HCT116 (cell line): ENCODE data around the gene TLE3. TPM values are rescaled to one million over a fixed set of nuclear protein-coding genes. Genes with fewer than 3 reads are reported as not detected.

Experiments
- ATAC-seq: fragments of 200-7000 bp; cut with Tn5 transposase; 2 replicates; pipeline ENCODE4 v1.9.1; 2020; ENCODE audit warnings: mild to moderate bottlenecking, moderate library complexity
- BruUV-seq: library from RNA; stranded (reverse); fragments of 400-500 nt; replicated peaks from 2 replicates; lab custom pipeline; 2021; lab: Mats Ljungman, UMichigan
- CTCF ChIA-PET: fragments of 300-600 bp; sonication (Branson Sonifier 250); formaldehyde crosslinking; loops from one replicate; lab custom pipeline; 2021; ENCODE audit warnings: antibody characterized with exemption; lab: Charles Lee
- POLR2A ChIA-PET: fragments of 300-600, 350-600 bp; sonication (Branson Sonifier 250); formaldehyde crosslinking; loops from one replicate; lab custom pipeline; 2021; ENCODE audit warnings: antibody characterized with exemption; lab: Charles Lee
- RAD21 ChIA-PET, 2 experiments: fragments of 300-600 bp; sonication (Branson Sonifier 250); formaldehyde crosslinking; loops; one replicate each; lab custom pipeline; 2023; ENCODE audit warnings: low total read pairs in 2 of 2; ENCODE audit not compliant: uncharacterized antibody in 2 of 2, unreplicated experiment in 2 of 2, low non-redundant PET in 1 of 2; lab: Charles Lee
- DNase-seq: peaks from one replicate; pipeline ENCODE4 v3.0.0-alpha.2; 2010; ENCODE audit warnings: low read depth, low spot score
- H2AFZ ChIP-seq: fragments of 200-600 bp; shearing (Covaris generic), sonication (generic); 2 replicates; pipeline ENCODE4 v1.6.1; 2017; ENCODE audit warnings: low read depth, mixed run types, mixed read lengths, antibody characterized with exemption, low read length; ENCODE audit not compliant: poor library complexity, severe bottlenecking
- H3K27ac ChIP-seq: 2 replicates; pipeline ENCODE4 v1.5.1; 2012; ENCODE audit warnings: low read depth, low read length
- H3K27me3 ChIP-seq: fragments of 200-600 bp; sonication (generic); 2 replicates; pipeline ENCODE4 v1.6.1; 2016; ENCODE audit warnings: mixed run types, low read length, mixed read lengths; ENCODE audit not compliant: insufficient read depth
- H3K36me3 ChIP-seq, 2 experiments: fragments of 200-500 bp in 1 of 2; fragments of 200-600 bp in 1 of 2; sonication (Bioruptor generic) in 1 of 2; sonication (generic) in 1 of 2; 2 replicates each; pipeline versions ENCODE4 v1.5.1 to v1.6.1; 2014 to 2016; ENCODE audit warnings: low read length in 2 of 2, inconsistent platforms in 1 of 2, mixed read lengths in 1 of 2, mixed run types in 1 of 2; ENCODE audit not compliant: insufficient read depth in 2 of 2, control insufficient read depth in 1 of 2
- H3K4me1 ChIP-seq, 2 experiments: fragments of 200-600 bp in 1 of 2; sonication (generic) in 1 of 2; 2 replicates each; pipeline versions ENCODE4 v1.5.1 to v1.6.1; 2012 to 2017; ENCODE audit warnings: low read length in 2 of 2, inconsistent platforms in 1 of 2, mild to moderate bottlenecking in 1 of 2, mixed read lengths in 1 of 2, mixed run types in 1 of 2, moderate library complexity in 1 of 2; ENCODE audit not compliant: insufficient read depth in 2 of 2, control insufficient read depth in 1 of 2
- H3K4me2 ChIP-seq: fragments of 200-600 bp; sonication (generic); 2 replicates; pipeline ENCODE4 v1.6.1; 2017; ENCODE audit warnings: mixed run types, low read length, mixed read lengths
- H3K4me3 ChIP-seq, 2 experiments: fragments of 200-600 bp in 1 of 2; sonication (generic) in 1 of 2; replicated peaks in 1 of 2; 2 replicates each; pipeline ENCODE4 v1.5.1; 2011 to 2016; ENCODE audit warnings: low read length in 2 of 2, control low read depth in 1 of 2, low read depth in 1 of 2, mild to moderate bottlenecking in 1 of 2, mixed read lengths in 1 of 2, mixed run types in 1 of 2
- H3K79me2 ChIP-seq: fragments of 200-600 bp; sonication (generic); 2 replicates; pipeline ENCODE4 v1.6.1; 2017; ENCODE audit warnings: mild to moderate bottlenecking, mixed run types, low read length, moderate library complexity, mixed read lengths; ENCODE audit not compliant: insufficient read depth
- H3K9ac ChIP-seq: fragments of 200-600 bp; sonication (generic); 2 replicates; pipeline ENCODE4 v1.6.1; 2016; ENCODE audit warnings: low read length, mixed read lengths
- H3K9me2 ChIP-seq: fragments of 200-600 bp; sonication (generic), shearing (Covaris generic); 2 replicates; pipeline ENCODE4 v1.6.1; 2017; ENCODE audit warnings: mixed run types, mild to moderate bottlenecking, moderate library complexity; ENCODE audit not compliant: insufficient read depth
- H3K9me3 ChIP-seq, 2 experiments: fragments of 200-500 bp in 1 of 2; fragments of 200-600 bp in 1 of 2; sonication (Bioruptor generic) in 1 of 2; sonication (generic) in 1 of 2; 2 replicates each; pipeline ENCODE4 v1.6.1; 2014 to 2017; ENCODE audit warnings: low read length in 2 of 2, mixed read lengths in 2 of 2, inconsistent platforms in 1 of 2, low read depth in 1 of 2, mild to moderate bottlenecking in 1 of 2, mixed run types in 1 of 2, moderate library complexity in 1 of 2; ENCODE audit not compliant: control insufficient read depth in 1 of 2, insufficient read depth in 1 of 2
- H4K20me1 ChIP-seq: fragments of 200-600 bp; sonication (generic), shearing (Covaris generic); 2 replicates; pipeline ENCODE4 v1.6.1; 2017; ENCODE audit warnings: mixed run types, mild to moderate bottlenecking, moderate library complexity; ENCODE audit not compliant: insufficient read depth
- CBX3 ChIP-seq: IDR thresholded peaks from 2 replicates; pipeline ENCODE4 v1.6.1; 2012; ENCODE audit warnings: low read depth
- EZH2phosphoT487 ChIP-seq: fragments of 200-600 bp; IDR thresholded peaks from 2 replicates; pipeline ENCODE4 v1.6.1; 2018; ENCODE audit warnings: antibody characterized with exemption, borderline replicate concordance
- POLR2A ChIP-seq: IDR thresholded peaks from 2 replicates; pipeline ENCODE4 v1.7.0; 2011; ENCODE audit warnings: borderline replicate concordance; ENCODE audit not compliant: insufficient read depth, insufficient read length; ENCODE audit errors: extremely low read depth
- POLR2AphosphoS5 ChIP-seq: IDR thresholded peaks from 2 replicates; pipeline ENCODE4 v1.6.1; 2011; ENCODE audit warnings: mild to moderate bottlenecking, low read depth, low read length, moderate library complexity
- TCF7L2 ChIP-seq: IDR thresholded peaks from 2 replicates; pipeline ENCODE4 v1.7.0; 2011; ENCODE audit warnings: borderline replicate concordance, inconsistent platforms; ENCODE audit not compliant: insufficient read depth, insufficient read length; ENCODE audit errors: extremely low read depth
- ZFX ChIP-seq: fragments of 450-650 bp; IDR thresholded peaks from 2 replicates; pipeline ENCODE4 v1.6.1; 2017
- intact Hi-C: fragments of 100-400 bp; cut with micrococcal nuclease; formaldehyde crosslinking; loops from 2 replicates; pipeline ENCODE4 v1.10.0; 2022
- total RNA-seq: library from RNA; stranded (reverse); gene quantifications from one replicate; pipeline ENCODE4 v1.2.1, GENCODE V29; 2021; ENCODE audit not compliant: unreplicated experiment
- TF ChIP-seq, protein P1 (sequence below): IDR thresholded peaks from 2 replicates; pipeline ENCODE4 v1.6.1; 2012; ENCODE audit warnings: low read depth

TLE3 gene
- total RNA-seq, 1 experiment from 2014 or later, result 53.9 TPM

DNA sequence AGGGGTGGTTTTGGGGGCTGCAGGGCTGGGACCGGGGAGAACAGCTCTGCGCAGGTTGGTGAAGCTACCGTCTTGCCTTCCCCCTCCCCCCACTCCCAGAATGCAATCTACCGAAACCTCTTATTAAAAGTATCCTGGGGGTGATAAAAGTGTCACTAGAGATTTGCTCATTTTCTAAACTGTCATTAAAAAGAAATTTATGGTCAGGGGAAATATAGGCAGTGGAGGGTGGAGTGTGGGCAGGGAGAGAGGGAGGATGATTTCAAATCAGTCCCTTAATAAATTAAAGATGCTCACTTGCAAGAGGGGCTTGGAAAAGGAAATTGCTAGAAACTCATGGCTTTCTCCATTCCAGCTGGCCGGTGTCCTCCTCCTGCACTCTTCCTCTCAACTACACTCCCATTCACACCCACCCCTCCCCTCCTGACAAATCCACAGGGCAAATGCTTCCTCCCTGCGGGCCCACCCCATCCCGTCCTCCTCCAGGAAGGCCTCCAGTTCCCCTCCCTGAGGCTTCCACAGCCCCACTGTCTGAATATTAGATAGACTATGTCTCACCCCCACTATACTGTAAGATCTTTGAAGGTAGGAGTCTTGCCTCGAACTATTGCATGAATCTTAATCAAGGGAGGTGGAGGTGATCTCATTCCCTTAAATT lies 83.9 kb downstream of the TLE3 start:
- Histone ChIP-seq H3K4me2 (no peak overlapping the region), H3K9me3 (no peaks in the 10 kb centered on the region), H3K36me3 (no peaks in the 10 kb centered on the region), H3K27ac (no peak overlapping the region), H3K27me3 (no peaks in the 10 kb centered on the region), H3K4me3 (no peak overlapping the region), H4K20me1 (no peaks in the 10 kb centered on the region), H3K9ac (no peak overlapping the region), H3K9me2 (no peaks in the 10 kb centered on the region), H3K4me1 (no peaks in the 10 kb centered on the region), H2AFZ (no peak overlapping the region), H3K79me2 (no peaks in the 10 kb centered on the region)
- TF ChIP-seq POLR2AphosphoS5, result no peak
- TF ChIP-seq TCF7L2, result no peak
- TF ChIP-seq ZFX, result no peak
- no peak for TF ChIP-seq CBX3
- TF ChIP-seq, protein P1, sequence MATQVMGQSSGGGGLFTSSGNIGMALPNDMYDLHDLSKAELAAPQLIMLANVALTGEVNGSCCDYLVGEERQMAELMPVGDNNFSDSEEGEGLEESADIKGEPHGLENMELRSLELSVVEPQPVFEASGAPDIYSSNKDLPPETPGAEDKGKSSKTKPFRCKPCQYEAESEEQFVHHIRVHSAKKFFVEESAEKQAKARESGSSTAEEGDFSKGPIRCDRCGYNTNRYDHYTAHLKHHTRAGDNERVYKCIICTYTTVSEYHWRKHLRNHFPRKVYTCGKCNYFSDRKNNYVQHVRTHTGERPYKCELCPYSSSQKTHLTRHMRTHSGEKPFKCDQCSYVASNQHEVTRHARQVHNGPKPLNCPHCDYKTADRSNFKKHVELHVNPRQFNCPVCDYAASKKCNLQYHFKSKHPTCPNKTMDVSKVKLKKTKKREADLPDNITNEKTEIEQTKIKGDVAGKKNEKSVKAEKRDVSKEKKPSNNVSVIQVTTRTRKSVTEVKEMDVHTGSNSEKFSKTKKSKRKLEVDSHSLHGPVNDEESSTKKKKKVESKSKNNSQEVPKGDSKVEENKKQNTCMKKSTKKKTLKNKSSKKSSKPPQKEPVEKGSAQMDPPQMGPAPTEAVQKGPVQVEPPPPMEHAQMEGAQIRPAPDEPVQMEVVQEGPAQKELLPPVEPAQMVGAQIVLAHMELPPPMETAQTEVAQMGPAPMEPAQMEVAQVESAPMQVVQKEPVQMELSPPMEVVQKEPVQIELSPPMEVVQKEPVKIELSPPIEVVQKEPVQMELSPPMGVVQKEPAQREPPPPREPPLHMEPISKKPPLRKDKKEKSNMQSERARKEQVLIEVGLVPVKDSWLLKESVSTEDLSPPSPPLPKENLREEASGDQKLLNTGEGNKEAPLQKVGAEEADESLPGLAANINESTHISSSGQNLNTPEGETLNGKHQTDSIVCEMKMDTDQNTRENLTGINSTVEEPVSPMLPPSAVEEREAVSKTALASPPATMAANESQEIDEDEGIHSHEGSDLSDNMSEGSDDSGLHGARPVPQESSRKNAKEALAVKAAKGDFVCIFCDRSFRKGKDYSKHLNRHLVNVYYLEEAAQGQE, result no peak
- TF ChIP-seq POLR2A, result no peak
- no peak for TF ChIP-seq EZH2phosphoT487
- DNase-seq (no peak), ATAC-seq (no peak)
- POLR2A ChIA-PET, result no interaction called here
- intact Hi-C loops, result no loop called here
- BruUV-seq, result no TSS peak
- RAD21 ChIA-PET, result no interaction called here
- CTCF ChIA-PET, result interaction anchor here (0.7 kb wide), 1 partner anchor 85 kb away, joined by 3 read pairs; no protein-coding TSS in a partner anchor
